Activated gamma-delta T cell (primary cell): ENCODE data around the gene OSGEPL1.
"Not testable (repeated sequence)": the region's sequence is repeated elsewhere in the genome, so short reads cannot be mapped to it uniquely, and the experiment has no call there.

Source experiments
- DNase-seq: peaks from one replicate; lab custom pipeline; 2025; lab: John Stamatoyannopoulos, UW

OSGEPL1 gene

GRCh38 chr2:189729430-189729829, 33.2 kb downstream of the OSGEPL1 start:
- DNase-seq = no peak

GRCh38 chr2:189726849-189727248, 35.7 kb downstream of the OSGEPL1 start:
- DNase-seq = no peak

- no peak for DNase-seq
Measured at GRCh38 chr2:189726271-189726670, 36.3 kb downstream of the OSGEPL1 start.

GRCh38 chr2:189723192-189723591, 39.4 kb downstream of the OSGEPL1 start:
- DNase-seq = no peak

GRCh38 chr2:189719571-189719970, 43.0 kb downstream of the OSGEPL1 start:
- DNase-seq = no peak

- DNase-seq = not testable (repeated sequence)
Measured at GRCh38 chr2:189717593-189717992, 45.0 kb downstream of the OSGEPL1 start.

- no peak for DNase-seq
Measured at GRCh38 chr2:189709501-189710221, 52.9 kb downstream of the OSGEPL1 start.

- no peak for DNase-seq
Measured at GRCh38 chr2:189702071-189702470, 60.5 kb downstream of the OSGEPL1 start.

- no peak for DNase-seq
Measured at GRCh38 chr2:189700681-189701080, 61.9 kb downstream of the OSGEPL1 start.

GRCh38 chr2:189698020-189698887, 64.3 kb downstream of the OSGEPL1 start:
- no peak for DNase-seq
